Nephron progenitor cell (in vitro differentiated cells): Measurements from ENCODE around the gene ACTBL2.

Source experiments
- DNase-seq: peaks from one replicate; pipeline ENCODE4 v3.0.0; 2021
- H3K27ac Mint-ChIP-seq: 2 replicates; pipeline ENCODE4 v1.8.0; 2021; ENCODE audit warnings: mild to moderate bottlenecking, moderate library complexity, mixed read lengths
- H3K27me3 Mint-ChIP-seq: 2 replicates; pipeline ENCODE4 v1.8.0; 2021; ENCODE audit warnings: mild to moderate bottlenecking, low read depth, mixed read lengths; ENCODE audit not compliant: poor library complexity
- H3K36me3 Mint-ChIP-seq: 2 replicates; pipeline ENCODE4 v1.8.0; 2021; ENCODE audit warnings: low read depth, mixed read lengths
- H3K4me1 Mint-ChIP-seq: 2 replicates; pipeline ENCODE4 v1.8.0; 2021; ENCODE audit warnings: mixed read lengths
- H3K4me3 Mint-ChIP-seq: 2 replicates; pipeline ENCODE4 v1.8.0; 2021; ENCODE audit warnings: mild to moderate bottlenecking, moderate library complexity, mixed read lengths
- H3K9me3 Mint-ChIP-seq: 2 replicates; pipeline ENCODE4 v1.8.0; 2021; ENCODE audit warnings: mild to moderate bottlenecking, moderate library complexity, mixed read lengths
- CTCF ChIP-seq: fragments of 200-600 bp; sonication (generic); IDR thresholded peaks from 2 replicates; pipeline ENCODE4 v1.5.0; 2021; ENCODE audit warnings: antibody characterized with exemption

Gene ACTBL2

DNA sequence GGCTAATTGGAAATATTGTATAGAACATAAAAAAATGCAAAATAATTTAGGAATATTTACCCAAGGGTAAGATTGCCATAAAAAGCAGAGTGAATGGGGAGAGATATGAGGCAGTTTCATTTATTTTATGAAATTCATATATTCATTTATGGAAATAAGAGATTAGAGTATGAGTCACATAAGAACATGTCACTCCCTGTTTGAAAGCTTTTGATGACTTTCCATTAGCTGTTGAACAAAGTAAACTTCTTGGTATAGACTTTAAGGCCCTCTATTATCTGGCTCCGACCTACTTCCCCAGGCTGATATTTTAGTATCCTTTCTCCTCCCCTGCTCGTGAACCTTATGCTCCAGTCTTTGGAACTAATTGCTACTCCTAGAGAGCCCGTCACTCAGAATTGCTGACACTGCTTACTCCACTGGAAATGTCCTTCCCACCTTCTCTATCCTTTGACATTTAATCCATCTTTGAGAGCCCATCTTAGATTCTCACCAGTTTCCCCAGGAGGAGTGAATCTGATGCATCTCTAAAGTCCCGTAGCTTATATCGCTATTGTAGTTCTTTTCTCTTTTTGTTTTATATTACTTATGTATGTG, 8.9 kb upstream of the ACTBL2 start:
- H3K9me3 Mint-ChIP-seq = no peaks in the 10 kb centered on the region

GRCh38 chr5:57488215-57488955, 5.8 kb upstream of the ACTBL2 start:
- peaks cover 5% of the 10 kb centered on the region for H3K27me3 Mint-ChIP-seq
- no peaks in the 10 kb centered on the region for H3K9me3 Mint-ChIP-seq
- H3K4me3 Mint-ChIP-seq = no peak overlapping the region
- no peaks in the 10 kb centered on the region for H3K36me3 Mint-ChIP-seq
- no peak for TF ChIP-seq CTCF
- peaks cover 30% of the 10 kb centered on the region for H3K4me1 Mint-ChIP-seq
- no peak for DNase-seq
- peak overlapping the region; percentile 62 for H3K27ac Mint-ChIP-seq

More for the DNA sequence above, 8.9 kb upstream of the ACTBL2 start:
- no peak for TF ChIP-seq CTCF
- Mint-ChIP-seq H3K36me3 (no peaks in the 10 kb centered on the region), H3K27ac (peak overlapping the region; percentile 19), H3K4me1 (peaks cover 37% of the 10 kb centered on the region), H3K27me3 (peaks cover 5% of the 10 kb centered on the region), H3K4me3 (no peak overlapping the region)
- no peak for DNase-seq

- Mint-ChIP-seq H3K9me3 (peaks cover 3% of the 10 kb centered on the region), H3K27me3 (peaks cover 5% of the 10 kb centered on the region), H3K27ac (no peak overlapping the region), H3K4me3 (no peak overlapping the region), H3K36me3 (no peaks in the 10 kb centered on the region), H3K4me1 (peaks cover 19% of the 10 kb centered on the region)
- no peak for DNase-seq
- TF ChIP-seq CTCF = no peak
These were observed 3.5 kb upstream of the ACTBL2 start for GRCh38 chr5:57486027-57486602.

DNA sequence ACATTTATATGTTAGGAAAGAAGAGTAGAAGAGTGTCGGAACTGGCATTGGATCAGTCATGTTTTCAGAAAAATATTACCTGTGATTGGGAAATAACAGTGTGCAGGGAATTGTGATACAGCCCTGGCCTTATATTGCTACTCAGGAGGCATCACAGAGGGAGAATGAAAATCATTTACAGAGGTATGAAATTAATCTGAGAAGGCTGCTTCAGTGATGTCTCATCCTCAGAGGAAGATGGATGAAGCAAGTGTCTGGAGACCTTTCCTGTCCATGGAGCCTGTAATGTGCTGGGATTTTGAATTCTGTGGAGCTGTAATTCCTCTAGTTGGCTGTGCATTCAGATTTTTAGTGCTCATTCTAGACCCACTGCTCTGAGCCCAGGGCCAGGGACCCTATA, 3.8 kb downstream of the ACTBL2 start:
- Mint-ChIP-seq H3K27me3 (peaks cover 5% of the 10 kb centered on the region), H3K4me3 (no peak overlapping the region), H3K9me3 (peaks cover 9% of the 10 kb centered on the region), H3K27ac (no peak overlapping the region), H3K4me1 (no peaks in the 10 kb centered on the region), H3K36me3 (no peaks in the 10 kb centered on the region)
- TF ChIP-seq CTCF = no peak
- no peak for DNase-seq

GRCh38 chr5:57476601-57477056, 6.0 kb downstream of the ACTBL2 start:
- no peak for TF ChIP-seq CTCF
- DNase-seq = no peak
- Mint-ChIP-seq H3K9me3 (peaks cover 6% of the 10 kb centered on the region), H3K36me3 (no peaks in the 10 kb centered on the region), H3K27me3 (peaks cover 5% of the 10 kb centered on the region), H3K27ac (no peak overlapping the region), H3K4me1 (no peaks in the 10 kb centered on the region), H3K4me3 (no peak overlapping the region)
